Measurements from ENCODE around the gene CXCL16. TPM values are rescaled to one million over a fixed set of nuclear protein-coding genes. Genes with fewer than 3 reads are reported as not detected.
"Not testable (repeated sequence)": the region's sequence is repeated elsewhere in the genome, so short reads cannot be mapped to it uniquely, and the experiment has no call there.

The CXCL16 gene
- total RNA-seq, 1 donor from 2014 or later: not detected

DNA sequence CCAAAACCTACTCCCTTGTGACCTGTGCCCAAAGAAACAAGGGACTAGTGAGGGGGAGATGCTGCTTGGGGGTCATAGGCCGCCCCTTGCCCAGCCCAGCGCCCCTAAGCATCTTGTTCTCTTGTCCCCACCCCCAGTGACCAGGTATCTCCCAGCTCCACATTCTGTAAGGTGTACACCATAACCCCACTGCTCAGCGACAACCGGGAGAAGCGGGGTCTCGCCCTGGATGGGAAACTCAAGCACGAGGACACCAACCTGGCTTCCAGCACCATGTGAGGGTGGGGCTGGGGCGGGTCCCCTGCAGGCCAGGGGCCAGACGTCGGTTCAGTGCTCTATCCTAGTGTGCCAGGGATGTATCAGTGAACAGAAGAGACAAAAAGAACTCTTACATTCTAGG is 20.6 kb downstream of the CXCL16 start:
- Mint-ChIP-seq H3K9me3 (ENCODE audit: unreplicated experiment) (peaks cover 5% of the 10 kb centered on the region), H3K27me3 (ENCODE audit: unreplicated experiment) (peaks cover 11% of the 10 kb centered on the region), H3K36me3 (ENCODE audit: unreplicated experiment) (peaks cover 12% of the 10 kb centered on the region), H3K27ac (ENCODE audit: unreplicated experiment) (no peak overlapping the region), H3K4me1 (ENCODE audit: low read depth, unreplicated experiment) (peaks cover 13% of the 10 kb centered on the region), H3K4me3 (ENCODE audit: unreplicated experiment) (no peak overlapping the region)
- no peak for DNase-seq
- TF ChIP-seq CTCF (IDR thresholded peaks at IDR 0.05; ENCODE audit: partially characterized antibody, unreplicated experiment): no peak

DNA sequence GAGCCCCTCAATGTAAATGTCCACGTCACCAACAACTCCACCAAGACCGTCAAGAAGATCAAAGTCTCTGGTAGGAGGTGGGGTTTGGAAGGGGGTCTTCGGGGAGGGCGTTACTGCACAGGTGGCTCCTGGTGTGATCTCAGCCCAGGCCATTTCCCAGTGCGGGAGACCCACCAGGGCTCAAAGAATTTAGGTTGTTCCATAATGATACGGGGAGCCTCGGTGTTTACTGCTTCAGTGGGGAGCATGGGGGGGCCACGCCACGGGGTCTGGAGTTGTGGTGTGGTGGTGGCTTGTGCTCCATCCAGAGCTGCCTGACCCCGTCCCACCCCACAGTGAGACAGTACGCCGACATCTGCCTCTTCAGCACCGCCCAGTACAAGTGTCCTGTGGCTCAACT is 21.5 kb downstream of the CXCL16 start:
- Mint-ChIP-seq H3K27me3 (ENCODE audit: unreplicated experiment) (peaks cover 12% of the 10 kb centered on the region), H3K36me3 (ENCODE audit: unreplicated experiment) (peaks cover 12% of the 10 kb centered on the region), H3K9me3 (ENCODE audit: unreplicated experiment) (peaks cover 5% of the 10 kb centered on the region), H3K4me1 (ENCODE audit: low read depth, unreplicated experiment) (peaks cover 13% of the 10 kb centered on the region), H3K27ac (ENCODE audit: unreplicated experiment) (no peak overlapping the region), H3K4me3 (ENCODE audit: unreplicated experiment) (no peak overlapping the region)
- TF ChIP-seq CTCF (IDR thresholded peaks at IDR 0.05; ENCODE audit: partially characterized antibody, unreplicated experiment): no peak
- no peak for DNase-seq

DNA sequence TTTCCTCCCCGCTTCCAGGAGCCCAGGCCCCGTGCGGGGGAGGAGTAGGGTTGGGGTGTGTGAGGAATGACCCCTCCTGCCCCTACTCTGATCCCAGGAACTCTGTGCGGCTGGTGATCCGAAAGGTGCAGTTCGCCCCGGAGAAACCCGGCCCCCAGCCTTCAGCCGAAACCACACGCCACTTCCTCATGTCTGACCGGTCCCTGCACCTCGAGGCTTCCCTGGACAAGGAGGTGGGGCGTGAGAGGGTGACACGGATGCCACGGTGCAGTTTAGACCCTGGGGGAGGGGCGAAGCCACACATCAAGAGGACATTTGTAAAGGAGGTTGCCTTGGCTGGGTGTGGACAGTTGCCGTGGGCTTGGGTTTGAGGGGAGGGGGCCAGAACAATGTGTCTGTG is 21.9 kb downstream of the CXCL16 start:
- H3K27me3 Mint-ChIP-seq (ENCODE audit: unreplicated experiment): peaks cover 12% of the 10 kb centered on the region
- peaks cover 12% of the 10 kb centered on the region for H3K36me3 Mint-ChIP-seq (ENCODE audit: unreplicated experiment)
- no peak for TF ChIP-seq CTCF (IDR thresholded peaks at IDR 0.05; ENCODE audit: partially characterized antibody, unreplicated experiment)

GRCh38 chr17:4716081-4716480 is 23.6 kb downstream of the CXCL16 start:
- no peak for TF ChIP-seq CTCF (IDR thresholded peaks at IDR 0.05; ENCODE audit: partially characterized antibody, unreplicated experiment)
- Mint-ChIP-seq H3K36me3 (ENCODE audit: unreplicated experiment) (peaks cover 12% of the 10 kb centered on the region), H3K9me3 (ENCODE audit: unreplicated experiment) (peaks cover 5% of the 10 kb centered on the region), H3K27ac (ENCODE audit: unreplicated experiment) (no peak overlapping the region), H3K27me3 (ENCODE audit: unreplicated experiment) (peaks cover 15% of the 10 kb centered on the region), H3K4me1 (ENCODE audit: low read depth, unreplicated experiment) (peaks cover 16% of the 10 kb centered on the region), H3K4me3 (ENCODE audit: unreplicated experiment) (no peak overlapping the region)
- DNase-seq: no peak

More for the DNA sequence above, 21.9 kb downstream of the CXCL16 start:
- no peak for DNase-seq
- Mint-ChIP-seq H3K4me1 (ENCODE audit: low read depth, unreplicated experiment) (peaks cover 12% of the 10 kb centered on the region), H3K9me3 (ENCODE audit: unreplicated experiment) (peaks cover 5% of the 10 kb centered on the region), H3K27ac (ENCODE audit: unreplicated experiment) (no peak overlapping the region), H3K4me3 (ENCODE audit: unreplicated experiment) (no peak overlapping the region)

GRCh38 chr17:4715063-4715744 is 24.5 kb downstream of the CXCL16 start:
- Mint-ChIP-seq H3K4me3 (ENCODE audit: unreplicated experiment) (peak overlapping the region; percentile 44), H3K36me3 (ENCODE audit: unreplicated experiment) (peaks cover 12% of the 10 kb centered on the region), H3K9me3 (ENCODE audit: unreplicated experiment) (peaks cover 6% of the 10 kb centered on the region), H3K27ac (ENCODE audit: unreplicated experiment) (peak overlapping the region; percentile 48), H3K4me1 (ENCODE audit: low read depth, unreplicated experiment) (peaks cover 16% of the 10 kb centered on the region), H3K27me3 (ENCODE audit: unreplicated experiment) (peaks cover 13% of the 10 kb centered on the region)
- no peak for TF ChIP-seq CTCF (IDR thresholded peaks at IDR 0.05; ENCODE audit: partially characterized antibody, unreplicated experiment)
- no peak for DNase-seq

DNA sequence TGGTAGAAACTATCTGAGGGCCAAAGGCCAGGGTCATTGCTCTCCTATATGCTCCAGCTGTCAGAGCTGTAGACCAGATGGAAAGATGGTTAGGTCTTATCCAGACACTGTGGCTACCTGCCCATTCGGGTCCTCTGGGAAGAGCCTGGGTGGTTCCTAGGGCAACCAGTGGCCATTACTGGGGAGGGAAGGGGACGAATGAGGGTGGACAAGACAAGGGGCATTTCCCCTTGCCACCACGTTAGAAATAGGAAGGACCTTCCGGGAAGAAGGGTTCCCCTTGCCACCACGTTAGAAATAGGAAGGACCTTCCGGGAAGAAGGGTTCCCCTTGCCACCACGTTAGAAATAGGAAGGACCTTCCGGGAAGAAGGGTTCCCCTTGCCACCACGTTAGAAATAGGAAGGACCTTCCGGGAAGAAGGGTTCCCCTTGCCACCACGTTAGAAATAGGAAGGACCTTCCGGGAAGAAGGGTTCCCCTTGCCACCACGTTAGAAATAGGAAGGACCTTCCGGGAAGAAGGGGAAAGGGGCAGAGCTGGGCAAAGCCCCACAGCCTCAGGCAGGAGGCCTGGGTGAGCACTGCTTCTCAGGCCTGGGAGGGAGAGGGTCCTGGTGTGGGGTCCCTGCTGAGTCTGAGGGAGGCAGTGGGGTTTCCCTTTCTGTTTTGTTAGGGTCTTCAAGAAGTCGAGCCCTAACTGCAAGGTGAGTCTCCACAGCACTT is 25.2 kb downstream of the CXCL16 start:
- peaks cover 19% of the 10 kb centered on the region for H3K27me3 Mint-ChIP-seq (ENCODE audit: unreplicated experiment)
- not testable (repeated sequence) for DNase-seq; H3K9me3 Mint-ChIP-seq (ENCODE audit: unreplicated experiment); H3K36me3 Mint-ChIP-seq (ENCODE audit: unreplicated experiment); H3K4me3 Mint-ChIP-seq (ENCODE audit: unreplicated experiment)
- H3K27ac Mint-ChIP-seq (ENCODE audit: unreplicated experiment): peak overlapping the region; percentile 33
- H3K4me1 Mint-ChIP-seq (ENCODE audit: low read depth, unreplicated experiment): peaks cover 18% of the 10 kb centered on the region
